GM18498 (cell line): ENCODE data around the gene SMIM44.

ENCODE experiments used
- ATAC-seq: cut with Tn5 transposase; IDR thresholded peaks from one replicate; pipeline ENCODE4 v1.9.1; 2021; ENCODE audit warnings: mild to moderate bottlenecking, moderate library complexity; ENCODE audit not compliant: unreplicated experiment

The SMIM44 gene

DNA sequence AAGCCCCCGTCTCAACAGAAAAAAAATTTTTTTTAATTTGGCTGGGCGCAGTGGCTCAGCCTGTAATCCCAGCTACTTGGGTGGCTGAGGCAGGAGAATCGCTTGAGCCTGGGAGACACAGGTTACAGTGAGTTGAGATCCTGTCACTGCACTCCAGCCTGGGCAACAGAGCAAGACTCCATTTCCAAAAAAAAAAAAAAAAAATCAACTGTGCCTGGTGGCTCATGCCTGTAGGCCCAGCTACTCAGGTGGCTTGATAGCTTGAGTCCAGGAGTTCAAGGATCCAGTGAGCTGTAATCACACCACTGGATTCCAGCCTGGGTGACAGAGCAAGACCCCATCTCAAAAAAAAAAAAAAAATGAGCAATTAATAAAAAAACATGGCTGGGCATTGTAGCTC, 18.5 kb upstream of the SMIM44 start:
- ATAC-seq: no peak

DNA sequence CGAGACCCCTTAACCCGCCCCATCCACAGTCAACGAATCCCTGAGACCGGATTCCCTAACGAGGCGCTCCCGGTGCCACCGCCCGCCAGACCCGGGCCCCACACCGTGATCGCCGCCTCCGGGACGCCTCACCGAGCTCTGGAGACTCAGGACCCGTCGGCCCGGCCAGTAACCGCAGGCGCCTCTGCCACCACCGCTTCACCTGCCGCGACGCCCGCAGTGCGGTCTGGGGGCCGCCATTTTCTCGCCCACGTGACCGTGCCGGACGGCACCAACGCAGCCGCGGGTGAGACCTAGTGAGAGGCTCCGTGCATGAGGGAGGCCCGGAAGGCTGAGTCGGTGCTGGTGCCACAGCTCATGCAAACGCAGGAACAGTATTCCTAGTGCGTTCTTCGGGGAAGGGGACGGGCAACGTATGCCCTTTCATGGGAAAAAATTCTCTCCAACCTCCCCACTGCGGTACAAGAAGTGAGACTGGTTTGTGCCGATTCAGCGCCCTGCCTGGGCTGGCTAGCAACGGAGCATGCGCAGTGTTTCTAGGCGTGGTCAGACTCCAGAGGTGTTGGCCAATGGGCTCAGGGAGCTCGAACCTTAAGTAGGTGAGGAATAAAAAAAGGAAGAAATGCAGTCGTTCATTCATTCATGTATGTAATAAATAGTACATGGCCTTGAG, 17.3 kb upstream of the SMIM44 start, which contains the start of gene DOHH:
Gene DOHH (minus strand): TSS at position 246 of the 673 bp plus-strand sequence. CDS start 3,860 bp downstream, outside the sequence.
- peak; percentile 84 for ATAC-seq

DNA sequence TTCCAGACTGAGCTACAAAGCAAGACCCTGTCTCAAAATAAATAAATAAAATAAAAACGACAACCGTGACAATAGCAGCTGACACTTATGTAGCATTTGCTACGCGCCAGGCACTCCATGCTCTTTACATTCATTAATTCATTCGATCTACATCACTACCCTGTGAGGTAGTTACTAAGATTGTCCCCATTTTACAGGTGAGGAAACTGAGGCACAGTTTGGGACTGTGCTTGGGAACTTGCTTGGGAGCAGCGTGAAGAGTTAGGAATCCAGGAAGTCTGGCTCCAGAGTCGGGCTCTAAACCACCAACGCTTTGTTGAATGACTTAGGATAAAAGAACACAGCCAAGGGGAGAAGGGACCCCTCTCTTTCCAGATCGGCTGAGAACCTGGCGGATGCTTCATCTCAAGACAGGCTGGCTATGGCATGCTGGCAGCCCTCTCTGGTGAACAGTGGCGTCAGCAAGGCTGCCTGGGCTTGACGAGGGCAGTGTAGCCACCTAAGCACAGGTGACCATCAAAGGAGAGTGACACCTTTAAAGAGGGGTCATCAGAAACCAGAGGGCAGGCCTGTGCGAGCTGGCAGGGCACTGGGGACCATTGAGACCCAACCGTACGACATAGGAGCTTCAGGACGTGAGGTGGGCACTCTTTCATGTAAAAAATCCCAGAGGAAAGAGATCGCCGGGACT, 16.6 kb upstream of the SMIM44 start:
- no peak for ATAC-seq

DNA sequence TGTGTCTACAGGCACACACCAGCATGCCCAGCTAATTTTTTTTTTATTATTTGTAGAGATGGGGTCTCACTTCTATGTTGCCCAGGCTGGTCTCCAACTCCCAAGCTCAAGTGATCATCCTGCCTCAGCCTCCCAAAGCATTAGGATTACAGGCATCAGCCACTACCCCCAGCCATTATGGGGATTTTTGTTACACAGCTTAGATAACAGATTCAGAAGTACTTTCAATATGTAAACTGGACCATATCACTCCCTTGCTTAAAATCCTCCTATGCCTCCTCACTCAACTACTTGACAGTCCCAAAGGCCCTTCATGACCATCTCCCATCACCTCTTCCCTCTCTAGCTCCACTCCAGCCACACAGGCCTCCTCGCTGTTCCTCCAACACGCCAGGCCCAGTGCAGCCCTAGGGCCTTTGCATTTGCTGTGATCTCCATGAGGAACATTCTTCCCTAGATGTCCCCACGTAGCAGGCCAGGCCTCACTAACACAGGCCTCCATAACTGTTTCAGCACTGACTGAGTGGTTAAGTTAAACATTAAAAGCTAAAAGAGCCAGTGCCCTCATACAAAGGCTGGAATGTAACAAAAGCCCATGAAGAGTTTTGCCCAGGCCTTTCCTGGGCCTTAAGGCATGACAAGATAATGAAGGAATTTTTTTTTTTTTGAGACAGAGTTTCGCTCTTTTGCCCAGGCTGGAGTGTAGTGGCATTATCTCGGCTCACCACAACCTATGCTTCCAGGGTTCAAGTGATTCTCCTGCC, 14.7 kb upstream of the SMIM44 start:
- no peak for ATAC-seq

DNA sequence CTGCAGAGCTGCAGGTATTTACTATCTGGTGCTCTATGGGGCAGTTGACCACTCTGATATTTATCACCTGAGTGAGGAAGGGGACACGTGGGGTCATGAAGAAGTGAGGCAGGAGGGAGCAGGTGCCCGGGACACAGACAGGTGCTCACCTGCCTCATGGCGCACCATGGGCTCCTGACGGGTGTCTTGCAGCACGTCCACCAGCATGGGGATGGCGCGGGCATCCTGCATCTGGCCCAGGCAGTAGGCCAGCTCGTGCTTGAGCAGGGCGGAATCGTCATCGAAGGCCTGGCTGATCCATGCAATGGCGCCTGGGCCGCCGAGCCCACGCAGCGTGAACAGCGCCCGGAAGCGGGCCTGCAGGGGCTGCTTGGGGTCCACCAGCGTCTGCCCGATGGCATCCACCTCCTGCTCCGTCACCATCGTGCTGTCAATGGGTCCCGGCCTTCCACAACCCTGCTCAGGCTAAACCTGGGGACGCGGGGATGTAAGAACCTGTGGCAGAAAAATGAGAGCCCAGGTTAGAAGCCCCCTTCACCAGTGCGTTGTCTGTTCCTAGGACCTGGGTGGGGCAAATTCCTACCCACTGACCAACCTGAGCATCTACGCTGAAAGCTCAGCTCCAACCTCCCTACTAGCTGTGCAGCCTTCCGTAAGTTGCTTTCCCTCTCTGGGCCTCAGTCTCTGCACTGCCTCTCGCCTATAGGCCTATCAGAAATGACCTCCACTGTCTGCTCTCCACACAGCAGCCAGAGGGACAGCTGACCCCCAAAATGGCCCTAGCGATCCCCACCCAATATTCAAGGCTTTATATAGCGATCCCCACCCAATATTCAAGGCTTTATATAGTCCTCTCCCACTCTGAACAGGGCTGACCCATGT, 13.4 kb upstream of the SMIM44 start:
- no peak for ATAC-seq

DNA sequence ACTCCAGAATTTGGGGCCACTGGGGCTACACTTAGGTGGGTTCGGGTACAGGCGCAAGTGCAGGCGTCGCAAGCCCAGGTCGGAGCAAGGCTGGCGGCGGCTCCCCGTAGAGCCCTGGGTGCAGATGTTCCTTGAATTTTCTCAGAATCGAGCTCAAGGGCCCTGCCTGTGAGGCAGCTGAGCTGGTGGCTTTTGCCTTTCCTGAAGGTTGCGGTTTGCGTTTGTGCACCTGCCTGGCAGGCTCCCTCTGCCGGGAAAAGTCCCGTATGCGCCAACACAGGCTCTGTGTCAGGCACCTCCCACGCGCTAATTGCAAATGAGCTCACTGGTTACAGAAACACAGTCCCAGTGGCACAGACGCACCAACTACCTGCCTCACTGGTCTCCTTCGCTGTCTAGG, 11.3 kb upstream of the SMIM44 start:
- ATAC-seq: no peak

DNA sequence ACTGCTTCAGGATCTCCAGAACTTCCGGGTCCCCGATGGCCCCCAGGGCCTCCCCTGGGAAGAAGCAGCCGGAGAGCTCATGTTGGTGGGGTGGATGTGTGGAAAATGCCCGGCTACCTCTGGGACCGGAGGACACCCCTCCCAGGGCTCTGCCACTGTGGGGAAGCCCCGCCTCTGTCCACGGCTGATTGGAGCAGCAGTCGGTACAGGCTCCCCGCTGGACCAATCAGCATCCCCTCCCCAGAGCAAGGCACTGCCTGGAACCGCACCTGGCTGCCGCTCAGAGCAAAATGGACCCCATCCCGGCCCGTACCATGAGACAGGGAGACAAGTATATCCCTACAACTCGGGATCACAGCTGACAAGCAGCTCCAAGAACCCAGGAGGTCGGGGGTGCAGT, 10.8 kb upstream of the SMIM44 start:
- ATAC-seq: no peak

DNA sequence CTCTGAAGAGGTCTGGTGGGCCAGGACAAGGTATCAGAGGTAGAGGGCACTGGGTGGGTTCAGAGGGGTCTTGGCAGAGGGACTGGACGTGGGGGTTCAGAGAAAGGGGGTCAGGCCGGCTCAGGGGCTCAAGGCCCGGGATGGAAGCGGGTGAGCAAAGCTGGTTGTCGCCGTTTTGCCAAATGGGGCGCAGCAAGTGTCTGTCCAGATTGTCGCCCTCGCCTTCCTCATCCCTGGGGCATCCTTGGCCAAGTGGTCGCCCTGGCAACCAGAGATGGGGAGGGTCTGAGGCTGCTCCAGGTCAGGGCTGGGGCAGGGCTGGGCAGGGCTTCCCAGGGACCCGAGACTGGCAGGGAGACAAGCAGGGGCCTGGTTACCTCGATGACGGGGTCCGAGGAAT, 10.4 kb upstream of the SMIM44 start:
- ATAC-seq: no peak

DNA sequence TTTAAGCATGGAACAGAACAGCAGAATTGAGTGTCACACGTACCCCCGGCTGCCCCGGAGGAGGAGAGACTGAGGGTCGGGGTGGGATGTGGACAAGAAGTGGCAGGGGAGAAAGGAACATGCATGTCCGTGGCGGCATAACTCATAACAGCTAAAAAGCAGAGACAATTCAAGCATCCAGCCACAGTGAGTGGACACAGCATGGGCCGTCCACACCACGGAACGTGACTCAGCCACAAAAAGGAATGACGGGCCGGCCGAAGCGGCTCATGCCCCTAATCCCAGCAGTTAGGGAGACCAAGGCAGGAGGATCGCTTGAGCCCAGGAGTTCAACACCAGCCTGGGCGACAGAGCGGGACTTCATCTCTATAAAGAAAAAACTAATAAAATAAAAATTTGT, 9.7 kb upstream of the SMIM44 start:
- ATAC-seq: no peak

DNA sequence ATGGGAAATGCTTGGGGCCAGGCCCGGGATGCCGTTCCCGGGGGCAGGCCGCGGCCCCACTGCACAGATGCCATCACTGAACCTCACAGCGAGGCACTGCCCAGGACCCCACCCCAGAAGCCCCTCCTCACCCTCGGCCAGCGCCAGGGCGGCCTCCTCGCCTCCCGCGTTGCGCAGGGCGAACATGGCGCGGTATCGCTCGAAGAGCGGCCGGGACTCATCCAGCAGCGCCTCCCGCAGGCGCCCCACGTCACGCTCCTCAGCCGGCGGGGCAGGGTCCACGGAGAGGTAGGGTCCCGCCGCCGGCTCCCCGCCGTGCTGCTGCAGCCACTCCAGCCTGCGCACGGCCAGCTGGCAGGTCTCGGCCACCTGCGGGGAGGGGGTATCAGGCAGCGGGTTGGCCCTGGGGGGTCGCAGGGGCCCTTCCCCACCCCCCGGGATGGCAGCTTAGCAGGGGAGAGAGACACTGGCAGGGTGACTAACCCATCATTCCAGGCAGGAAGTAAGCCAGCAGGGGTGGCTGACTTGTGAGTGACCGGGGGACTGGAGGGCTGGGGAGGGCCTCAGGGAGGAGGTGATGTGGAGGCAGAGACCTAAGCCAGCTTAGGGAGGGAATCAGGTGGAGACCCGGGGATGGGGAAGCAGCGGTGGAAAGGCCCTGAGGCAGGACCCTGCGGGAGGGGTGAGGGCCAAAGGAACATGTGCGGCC, 9.0 kb upstream of the SMIM44 start:
- ATAC-seq: no peak

DNA sequence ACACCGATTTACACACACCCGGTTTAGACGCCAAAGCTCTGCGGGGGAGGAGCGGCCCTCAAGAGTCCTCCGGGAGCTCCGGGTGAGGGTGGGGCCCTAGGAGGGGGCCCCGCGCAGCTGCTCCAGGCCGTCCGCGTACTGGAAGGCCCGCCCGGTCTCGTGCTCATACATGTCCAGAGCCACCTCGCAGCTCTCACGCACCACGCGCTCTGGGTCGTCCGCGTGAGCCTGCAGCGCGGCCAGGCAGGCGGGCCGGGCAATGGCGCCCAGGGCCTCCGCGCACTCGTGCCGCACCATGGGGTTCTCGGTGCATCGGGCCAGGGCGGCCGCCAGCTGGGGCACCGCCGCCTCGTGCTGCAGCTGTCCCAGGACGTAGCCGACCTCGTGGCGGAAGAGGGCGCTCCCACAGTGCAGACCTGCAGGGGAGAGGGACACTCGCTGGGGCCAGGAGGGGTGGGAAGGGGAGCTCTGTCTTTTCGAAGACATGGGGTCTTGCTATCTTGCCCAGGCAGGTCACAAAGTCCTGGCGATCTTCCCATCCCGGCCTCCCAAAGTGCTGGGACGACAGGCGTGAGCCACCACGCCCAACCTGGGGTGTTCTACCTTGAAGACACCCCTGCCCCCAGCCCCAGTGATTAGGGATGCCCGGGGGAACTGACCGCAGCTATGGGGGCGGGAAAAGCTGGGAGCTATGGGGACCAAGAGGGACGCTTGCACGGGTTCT, 8.3 kb upstream of the SMIM44 start:
- no peak for ATAC-seq

DNA sequence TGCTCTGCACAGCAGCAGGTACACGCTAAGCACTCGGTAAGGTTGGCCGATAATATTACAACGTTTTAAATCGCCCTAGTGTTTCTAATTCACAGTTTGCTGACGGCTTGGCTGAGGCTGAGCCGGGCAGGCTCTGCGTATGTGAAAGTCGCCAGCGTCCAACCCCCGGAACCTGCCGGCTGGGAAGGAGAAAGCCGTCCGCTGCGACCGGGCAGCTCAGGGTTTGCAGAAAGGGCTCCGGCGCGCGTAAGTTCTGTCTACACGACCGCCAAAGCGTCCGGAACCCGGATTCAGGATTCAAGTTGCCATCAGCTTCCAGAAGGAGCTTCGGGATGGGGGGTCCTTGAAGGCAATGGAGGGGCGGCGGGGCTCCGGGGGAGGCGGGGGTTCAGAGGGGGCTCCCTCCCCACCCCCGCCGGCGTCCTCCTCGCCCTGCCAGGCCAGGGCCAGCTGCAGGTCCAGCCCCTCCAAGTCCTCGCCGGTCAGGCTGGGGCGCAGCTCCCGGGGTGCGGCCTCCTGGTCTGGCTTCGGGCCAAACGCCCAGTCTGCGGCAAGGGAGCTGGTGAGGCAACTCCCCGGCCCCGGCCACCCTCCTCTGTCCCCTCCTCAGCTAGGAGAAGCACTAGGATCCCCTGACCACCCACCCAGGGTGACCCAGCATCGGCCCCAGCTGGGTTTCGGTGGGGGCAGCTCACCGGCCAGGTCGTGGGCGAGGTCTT, 575 bp downstream of the SMIM44 start:
- ATAC-seq: no peak

DNA sequence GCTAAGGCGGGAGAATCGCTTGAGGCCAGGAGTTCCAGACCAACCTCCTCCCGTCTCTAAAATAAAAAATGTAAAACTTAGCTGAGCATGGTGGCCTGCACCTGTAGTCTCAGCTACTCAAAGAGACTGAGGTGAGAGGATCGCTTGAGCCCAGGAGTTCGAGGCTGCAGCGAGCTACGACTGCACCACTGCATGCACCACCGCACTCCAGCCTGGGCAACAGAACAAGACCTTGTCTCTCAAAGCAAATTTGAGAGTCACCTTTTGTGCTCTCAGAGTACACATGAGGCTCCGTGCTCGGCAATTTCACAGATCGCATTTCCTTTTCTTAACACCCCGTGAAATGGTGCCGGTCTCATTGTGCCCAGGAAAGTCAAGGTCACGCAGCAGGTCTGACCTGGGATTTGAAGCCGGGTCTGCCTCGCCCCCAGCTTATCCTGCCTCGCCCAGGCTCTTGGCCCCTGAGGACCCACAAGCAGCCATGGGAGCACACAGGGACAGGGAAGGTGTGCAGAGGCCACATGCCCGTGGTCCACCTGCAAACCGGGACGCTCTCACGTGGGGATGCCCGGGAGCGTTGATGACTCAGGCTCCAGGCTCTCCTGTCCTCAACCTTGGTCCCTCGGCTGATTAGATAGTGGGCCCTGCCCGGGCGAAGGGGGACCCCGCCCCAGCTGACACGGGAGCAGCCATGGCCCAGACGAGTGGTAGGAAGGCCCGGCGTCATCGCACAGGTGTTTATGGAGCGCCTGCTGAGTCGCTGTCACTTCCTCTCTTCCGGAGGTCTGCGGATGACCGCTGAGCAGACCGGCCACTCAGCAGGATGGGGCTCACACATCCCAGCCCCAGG, 1.8 kb downstream of the SMIM44 start:
- ATAC-seq: no peak

DNA sequence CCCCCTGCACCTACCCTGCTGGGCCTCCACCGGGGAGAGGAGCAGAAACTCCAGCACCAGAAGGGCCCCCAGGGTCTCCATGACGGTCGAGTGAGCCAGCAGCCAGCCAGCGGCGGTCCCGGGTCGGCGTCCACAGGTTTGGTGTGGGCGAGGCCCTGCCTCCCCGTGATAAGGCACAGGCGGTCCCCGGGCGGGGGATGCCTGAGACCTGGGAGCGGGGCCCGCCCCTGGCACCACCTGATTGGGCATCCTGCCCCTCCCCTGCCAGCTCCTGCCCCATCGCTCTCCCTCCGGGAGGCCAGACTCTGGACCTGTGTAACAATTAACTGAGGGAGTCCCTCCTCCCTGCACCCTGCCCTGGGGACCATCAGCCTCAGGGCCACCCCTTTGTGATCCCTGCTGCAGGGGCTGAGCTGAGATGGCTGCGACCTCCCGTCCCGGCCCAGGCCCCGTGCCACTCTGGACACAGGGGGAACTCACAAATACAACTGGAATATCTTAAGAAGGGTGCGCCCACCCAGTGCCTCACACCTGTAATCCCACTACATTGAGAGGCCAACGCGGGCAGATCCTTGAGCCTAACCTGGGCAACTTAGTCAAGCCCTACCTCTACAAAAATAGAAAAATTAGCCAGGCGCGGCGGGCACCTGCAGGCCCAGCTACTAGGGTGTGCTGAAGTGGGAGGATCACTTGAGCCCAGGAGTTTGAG, 2.7 kb downstream of the SMIM44 start, which contains the start of gene SMIM24:
Gene SMIM24 (minus strand): TSS at position 143 of the 709 bp plus-strand sequence. CDS start 62 bp downstream, at position 81.
- ATAC-seq: no peak

DNA sequence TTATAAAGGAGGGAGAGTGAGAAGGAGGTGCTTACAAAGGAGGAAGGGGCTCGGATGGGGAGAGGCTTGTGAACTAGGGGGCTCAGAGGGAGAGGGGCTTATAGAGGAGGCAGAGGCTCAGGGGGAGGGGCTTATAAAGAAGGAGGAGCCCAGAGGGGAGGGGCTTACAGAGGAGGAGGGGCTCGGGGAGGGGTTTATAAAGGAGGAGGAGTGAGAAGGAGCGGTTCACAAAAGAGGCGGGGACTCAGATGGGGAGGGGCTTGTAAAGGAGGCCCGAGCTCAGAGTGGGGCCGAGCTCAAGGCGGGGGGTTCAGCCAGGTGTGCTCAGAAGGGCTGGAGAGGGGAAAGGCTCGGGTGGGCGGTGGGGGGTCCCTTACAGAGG, 3.4 kb downstream of the SMIM44 start:
- no peak for ATAC-seq

DNA sequence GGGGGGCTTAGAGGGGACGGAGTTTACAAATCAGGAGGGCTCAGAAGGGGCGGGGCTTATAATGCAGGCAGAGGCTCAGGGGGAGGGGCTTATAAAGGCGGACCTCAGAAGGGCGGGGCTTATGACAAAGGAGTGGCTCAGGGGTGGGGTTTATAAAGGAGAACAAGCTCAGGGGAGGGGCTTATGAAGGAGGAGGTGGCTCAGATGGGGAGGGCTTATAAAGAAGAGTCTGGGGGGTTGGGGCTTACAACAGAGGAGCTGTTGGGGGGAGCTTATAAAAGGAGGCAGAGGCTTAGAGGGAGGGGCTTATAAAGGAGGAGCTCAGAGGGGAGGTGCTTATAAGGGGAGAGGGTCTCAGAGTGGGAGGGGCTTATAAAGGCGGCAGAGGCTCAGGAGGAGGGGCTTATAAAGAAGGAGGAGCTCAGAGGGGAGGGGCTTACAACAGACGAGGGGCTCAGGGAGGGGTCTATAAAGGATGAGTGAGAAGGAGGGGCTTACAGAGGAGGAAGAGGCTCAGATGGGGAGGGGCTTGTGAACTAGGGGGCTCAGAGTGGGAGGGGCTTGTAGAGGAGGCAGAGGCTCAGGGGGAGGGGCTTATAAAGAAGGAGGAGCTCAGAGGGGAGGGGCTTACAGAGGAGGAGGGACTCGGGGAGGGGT, 3.9 kb downstream of the SMIM44 start:
- no peak for ATAC-seq
